Suppressor macrophage treated with lipopolysaccharide for 1 hour (primary cell): ENCODE data around the gene TBCD.
"Not testable (repeated sequence)": the region's sequence is repeated elsewhere in the genome, so short reads cannot be mapped to it uniquely, and the experiment has no call there.

Experiments used
- DNase-seq, 3 donors: peaks; one replicate each; pipeline ENCODE4 v3.0.0-alpha.2; 2020 to 2022

Gene TBCD

GRCh38 chr17:82767041-82767754, 15.3 kb downstream of the TBCD start:
- peak; percentile 74 to 89 (median 85) for DNase-seq

- DNase-seq = no peak
These were observed 17.2 kb downstream of the TBCD start for GRCh38 chr17:82769041-82769440.

GRCh38 chr17:82772026-82772425, 20.2 kb downstream of the TBCD start:
- DNase-seq = no peak

GRCh38 chr17:82774456-82774855, 22.6 kb downstream of the TBCD start:
- not testable (repeated sequence) for DNase-seq

- peak; percentile 47 to 78 (median 54) for DNase-seq
These were observed 23.3 kb downstream of the TBCD start for GRCh38 chr17:82775001-82775823.

- no peak for DNase-seq
These were observed 24.6 kb downstream of the TBCD start for GRCh38 chr17:82776454-82776853.

GRCh38 chr17:82777778-82778375, 26.0 kb downstream of the TBCD start:
- not testable (repeated sequence) for DNase-seq

GRCh38 chr17:82779541-82779940, 27.7 kb downstream of the TBCD start:
- no peak for DNase-seq

GRCh38 chr17:82780195-82780594, 28.3 kb downstream of the TBCD start:
- no peak for DNase-seq

GRCh38 chr17:82780971-82781893, 29.4 kb downstream of the TBCD start:
- no peak for DNase-seq

GRCh38 chr17:82781894-82782274, 30.0 kb downstream of the TBCD start:
- peak; percentile 82 to 92 (median 91) for DNase-seq

GRCh38 chr17:82782657-82783207, 30.9 kb downstream of the TBCD start:
- no peak for DNase-seq

GRCh38 chr17:82783498-82783897, 31.6 kb downstream of the TBCD start:
- no peak for DNase-seq

- not testable (repeated sequence) for DNase-seq
These were observed 33.7 kb downstream of the TBCD start for GRCh38 chr17:82785581-82785980.

GRCh38 chr17:82786427-82786826, 34.6 kb downstream of the TBCD start:
- DNase-seq = no peak

GRCh38 chr17:82787081-82787848, 35.4 kb downstream of the TBCD start:
- DNase-seq = no peak

- no peak for DNase-seq
These were observed 36.5 kb downstream of the TBCD start for GRCh38 chr17:82788206-82789001.

- DNase-seq = no peak
These were observed 37.3 kb downstream of the TBCD start for GRCh38 chr17:82789051-82789592.

- DNase-seq = no peak
These were observed 37.9 kb downstream of the TBCD start for GRCh38 chr17:82789806-82790205.

- no peak for DNase-seq
These were observed 38.5 kb downstream of the TBCD start for GRCh38 chr17:82790391-82790790.
